ENCODE results near the gene SEPTIN5.
A peak's percentile ranks its signal among the peaks of the same experiment; 100 is the strongest.
"Not testable (repeated sequence)": the region's sequence is repeated elsewhere in the genome, so short reads cannot be mapped to it uniquely, and the experiment has no call there.

Gene SEPTIN5

GRCh38 chr22:19680911-19681862, 33.1 kb upstream of the SEPTIN5 start:
- DNase-seq, result no peak

- DNase-seq, result no peak
Measured at GRCh38 chr22:19681863-19682245, 32.4 kb upstream of the SEPTIN5 start.

DNA sequence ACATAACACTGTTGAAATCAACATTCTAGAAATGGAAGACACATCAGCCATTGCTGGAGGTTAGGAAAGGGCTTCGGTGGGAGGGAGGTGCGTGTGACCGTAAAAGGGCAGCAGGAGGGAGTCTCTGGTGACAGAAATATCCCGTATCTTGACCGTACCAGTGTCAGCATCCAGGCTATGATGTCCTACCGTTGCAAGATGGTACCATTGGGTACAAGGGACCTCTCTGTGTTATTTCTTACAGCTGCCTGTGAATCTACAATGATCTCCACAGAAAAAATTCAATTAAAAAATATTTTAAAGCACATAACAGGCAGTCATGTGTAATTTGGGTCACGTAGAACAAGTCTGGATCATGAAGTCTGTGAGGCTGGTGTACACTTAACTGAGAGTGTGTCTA, 27.4 kb upstream of the SEPTIN5 start:
- DNase-seq, result no peak

GRCh38 chr22:19687561-19688300, 26.6 kb upstream of the SEPTIN5 start:
- DNase-seq, result no peak

- DNase-seq, result no peak
Measured at GRCh38 chr22:19688301-19689290, 25.7 kb upstream of the SEPTIN5 start.

- DNase-seq, result no peak
Measured at GRCh38 chr22:19689408-19689807, 24.9 kb upstream of the SEPTIN5 start.

GRCh38 chr22:19691007-19691720, 23.1 kb upstream of the SEPTIN5 start:
- no peak for DNase-seq

DNA sequence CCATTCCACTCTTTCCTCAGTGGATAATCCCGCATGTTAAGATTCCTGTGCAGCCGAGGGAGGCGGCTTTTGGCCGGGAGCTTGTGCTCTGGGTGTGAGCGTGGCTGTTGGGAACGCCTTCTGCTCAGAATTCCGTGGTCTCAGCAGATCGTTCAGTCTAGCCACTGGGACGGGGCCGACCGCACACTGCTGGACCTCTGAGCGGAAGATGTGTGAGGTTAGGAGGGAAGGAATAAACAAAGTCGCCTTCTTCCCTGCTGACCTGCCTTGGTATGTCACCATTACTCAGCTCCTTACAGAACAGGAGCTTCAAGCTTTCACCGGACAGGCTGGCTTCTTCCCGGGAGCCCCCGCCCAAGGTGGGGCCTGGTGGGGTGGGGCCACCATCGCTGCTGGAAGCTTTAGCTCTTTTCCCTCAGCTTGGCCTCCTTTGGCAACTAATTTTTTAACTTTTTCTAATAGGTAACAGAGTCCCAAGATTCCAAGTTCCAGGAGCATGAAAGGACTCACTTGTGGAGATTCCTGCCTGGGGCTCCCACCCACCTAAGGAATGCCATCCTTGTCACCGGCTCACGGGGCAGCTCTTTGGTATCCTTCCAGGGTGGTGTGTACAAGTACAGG, 22.5 kb upstream of the SEPTIN5 start:
- peak; percentile 3 for DNase-seq

GRCh38 chr22:19693581-19693980, 20.7 kb upstream of the SEPTIN5 start:
- no peak for DNase-seq

- DNase-seq, result no peak
Measured at GRCh38 chr22:19693981-19694670, 20.2 kb upstream of the SEPTIN5 start.

DNA sequence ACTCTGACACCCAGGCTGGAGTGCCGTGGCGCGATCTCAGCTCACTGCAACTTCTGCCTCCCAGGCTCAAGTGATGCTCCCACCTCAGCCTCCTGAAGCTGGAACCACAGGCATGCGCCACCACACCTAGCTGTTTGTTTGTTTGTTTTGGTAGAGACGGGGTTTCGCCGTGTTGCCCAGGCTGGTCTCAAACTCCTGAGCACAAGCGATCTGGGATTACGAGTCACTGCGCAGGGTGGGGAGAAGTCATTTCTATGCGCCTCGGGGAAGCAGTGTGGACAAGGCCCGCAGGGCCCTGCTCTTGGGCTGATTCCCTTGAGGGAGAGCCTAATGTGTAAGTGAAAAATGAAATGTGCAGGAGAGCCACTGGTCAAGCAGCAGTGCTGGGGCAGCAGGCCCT, 19.6 kb upstream of the SEPTIN5 start:
- DNase-seq, result no peak

GRCh38 chr22:19696504-19697276, 17.6 kb upstream of the SEPTIN5 start:
- DNase-seq, result no peak

DNA sequence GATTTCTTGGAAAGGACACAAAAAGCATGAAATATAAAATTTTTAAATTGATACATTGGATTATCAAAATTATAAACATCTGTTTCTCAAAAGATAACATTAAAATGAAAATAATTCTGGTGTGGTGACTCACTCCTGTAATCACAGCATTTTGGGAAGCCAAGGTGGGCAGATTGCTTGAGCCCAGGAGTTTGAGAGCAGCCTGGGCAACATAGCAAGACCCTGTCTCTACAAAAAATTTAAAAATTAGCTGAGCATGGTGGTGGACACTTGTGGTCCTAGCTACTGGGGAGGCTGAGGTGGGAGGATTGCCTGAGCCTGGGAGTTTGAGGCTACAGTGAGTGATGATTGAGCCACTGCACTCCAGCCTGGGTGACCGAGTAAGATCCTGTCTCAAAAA, 16.4 kb upstream of the SEPTIN5 start:
- DNase-seq, result not testable (repeated sequence)

DNA sequence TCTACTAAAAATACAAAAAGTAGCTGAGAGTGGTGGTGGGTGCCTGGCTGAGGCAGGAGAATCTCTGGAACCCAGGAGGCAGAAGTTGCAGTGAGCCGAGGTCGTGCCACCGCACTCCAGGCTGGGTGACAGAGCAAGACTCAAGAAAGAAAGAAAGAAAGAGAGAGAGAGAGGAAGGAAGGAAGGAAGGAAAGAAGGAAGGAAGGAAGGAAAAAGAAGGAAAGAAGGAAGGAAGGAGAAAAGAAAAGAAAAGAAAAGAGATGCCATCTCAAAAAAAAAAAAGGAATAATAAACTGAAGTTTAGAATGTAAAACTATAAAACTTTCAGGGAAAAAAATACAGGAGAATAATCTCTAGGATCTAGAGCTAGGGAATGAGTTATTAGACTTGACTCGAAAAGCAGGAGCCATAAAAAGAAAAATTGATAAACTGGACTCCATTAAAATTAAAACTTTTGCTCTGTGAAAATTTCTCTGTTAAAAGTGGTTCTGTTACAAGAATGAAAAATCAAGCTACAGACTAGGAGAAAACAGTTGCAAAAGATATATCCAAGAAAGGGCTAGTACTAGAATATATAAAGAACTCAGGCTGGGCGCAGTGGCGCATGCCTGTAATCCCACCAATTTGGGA, 13.4 kb upstream of the SEPTIN5 start:
- no peak for DNase-seq

DNA sequence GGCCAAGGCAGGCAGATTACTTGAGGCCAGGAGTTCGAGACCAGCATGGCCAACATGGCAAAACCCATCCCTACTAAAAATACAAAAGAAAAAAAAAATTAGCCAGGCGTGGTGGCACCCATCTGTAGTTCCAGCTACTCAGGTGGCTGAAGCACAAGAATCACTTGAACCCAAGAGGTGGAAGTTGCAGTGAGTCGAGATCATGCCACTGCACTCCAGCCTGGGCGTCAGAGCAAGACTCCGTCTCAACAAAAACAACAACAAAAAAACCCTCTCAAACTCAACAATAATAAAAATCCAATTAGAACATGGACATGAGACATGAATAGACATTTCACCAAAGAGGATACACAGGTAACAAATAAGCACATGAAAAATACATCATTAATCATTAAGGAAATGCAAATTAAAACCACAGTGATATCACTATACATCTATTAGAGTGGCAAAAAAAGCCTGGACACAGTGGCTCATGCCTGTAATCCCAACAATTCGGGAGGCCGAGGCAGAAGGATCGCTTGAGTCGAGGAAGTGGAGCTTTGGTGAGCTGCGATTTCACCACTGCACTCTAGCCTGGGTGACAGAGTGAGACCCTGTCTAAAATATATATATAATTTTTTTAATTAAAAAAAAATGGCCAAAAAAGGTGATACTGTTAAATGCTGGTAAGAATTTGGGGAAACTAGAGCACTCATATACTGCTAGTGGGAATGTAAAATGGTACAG, 12.7 kb upstream of the SEPTIN5 start:
- no peak for DNase-seq

GRCh38 chr22:19703869-19704268, 10.4 kb upstream of the SEPTIN5 start:
- no peak for DNase-seq

GRCh38 chr22:19704355-19705015, 9.8 kb upstream of the SEPTIN5 start:
- DNase-seq, result no peak

DNA sequence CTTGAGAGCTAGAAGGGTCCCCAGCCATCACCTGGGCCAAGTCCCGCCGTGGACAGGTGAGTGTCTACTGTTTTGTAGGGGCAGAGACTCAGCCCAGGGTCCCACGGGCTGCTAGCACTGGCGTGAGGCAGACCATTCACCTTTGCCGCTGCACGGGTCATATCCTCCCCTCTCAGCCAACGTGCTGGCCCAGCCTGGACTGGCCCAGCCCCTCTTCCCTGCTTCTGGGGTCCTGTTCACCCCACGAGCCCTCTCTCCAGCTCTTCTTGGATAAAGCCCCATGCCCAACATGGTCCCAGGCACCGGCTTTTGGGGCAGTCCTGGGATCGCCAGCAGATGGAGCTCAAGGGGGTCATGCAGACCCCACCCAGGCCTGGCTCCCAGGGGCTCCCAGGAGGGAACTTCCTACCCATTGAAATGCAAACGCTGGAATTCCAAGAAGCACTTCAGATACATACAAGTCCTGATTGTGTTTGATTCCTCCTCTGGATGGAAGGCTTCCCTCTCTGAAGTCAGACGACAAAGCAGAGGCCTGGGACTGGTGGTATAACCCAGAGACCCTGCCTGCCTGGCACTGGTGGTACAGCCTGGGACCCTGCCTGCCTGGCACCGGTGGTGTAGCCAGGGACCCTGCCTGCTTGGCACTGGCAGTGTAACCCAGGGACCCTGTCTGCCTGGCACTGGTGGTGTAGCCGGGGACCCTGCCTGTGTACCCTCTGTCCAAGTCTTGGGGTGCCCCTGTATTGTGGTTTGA, 8.9 kb upstream of the SEPTIN5 start:
- no peak for DNase-seq
